Activated naive CD4-positive, alpha-beta T cell treated with anti-CD3 and anti-CD28 coated beads for 36 hours (primary cell): ENCODE results near the gene CFAP46. TPM values are rescaled to one million over a fixed set of nuclear protein-coding genes. Genes with fewer than 3 reads are reported as not detected.
A peak's percentile ranks its signal among the peaks of the same experiment; 100 is the strongest.
"Not testable (repeated sequence)": the region's sequence is repeated elsewhere in the genome, so short reads cannot be mapped to it uniquely, and the experiment has no call there.

Source experiments
- CTCF ChIA-PET: fragments of 350-600 bp; sonication (Branson Sonifier 250); formaldehyde crosslinking; loops from one replicate; lab custom pipeline; 2021; ENCODE audit warnings: antibody characterized with exemption; lab: Charles Lee
- DNase-seq: peaks from one replicate; pipeline ENCODE4 v3.0.0-alpha.2; 2020
- H3K27ac Mint-ChIP-seq: one replicate; pipeline ENCODE4 v1.8.0; 2021; ENCODE audit warnings: mild to moderate bottlenecking, mixed read lengths
- H3K27me3 Mint-ChIP-seq: one replicate; pipeline ENCODE4 v1.8.0; 2021; ENCODE audit warnings: low read depth, mixed read lengths
- H3K36me3 Mint-ChIP-seq: one replicate; pipeline ENCODE4 v1.8.0; 2021; ENCODE audit warnings: low read depth, mixed read lengths
- H3K4me1 Mint-ChIP-seq: one replicate; pipeline ENCODE4 v1.8.0; 2021; ENCODE audit warnings: low read depth, mixed read lengths
- H3K4me3 Mint-ChIP-seq: one replicate; pipeline ENCODE4 v1.8.0; 2021; ENCODE audit warnings: mild to moderate bottlenecking, moderate library complexity, mixed read lengths
- H3K9me3 Mint-ChIP-seq: one replicate; pipeline ENCODE4 v1.8.0; 2021; ENCODE audit warnings: mixed read lengths
- intact Hi-C: fragments of 100-400 bp; cut with micrococcal nuclease; formaldehyde crosslinking; loops from one replicate; pipeline ENCODE4 v1.15.1; 2023
- total RNA-seq, 2 experiments: library from RNA; stranded (reverse); gene quantifications; one replicate each; pipeline ENCODE4 v1.2.3, GENCODE V29; 2021

CFAP46 gene
- total RNA-seq, 2 experiments from 2014 or later = not detected

GRCh38 chr10:132964707-132965410 is 22.5 kb upstream of the CFAP46 start:
- H3K4me1 Mint-ChIP-seq = peaks cover 23% of the 10 kb centered on the region
- CTCF ChIA-PET, H3K9me3 Mint-ChIP-seq, H3K36me3 Mint-ChIP-seq, H3K4me3 Mint-ChIP-seq, H3K27ac Mint-ChIP-seq, DNase-seq: not testable (repeated sequence)
- intact Hi-C loops = loop anchor here (5.0 to 10.0 kb wide), 5 partner anchors 312 to 568 kb away; partner anchors contain the start of genes ADAM8, INPP5A and PWWP2B
- peaks cover 14% of the 10 kb centered on the region for H3K27me3 Mint-ChIP-seq

DNA sequence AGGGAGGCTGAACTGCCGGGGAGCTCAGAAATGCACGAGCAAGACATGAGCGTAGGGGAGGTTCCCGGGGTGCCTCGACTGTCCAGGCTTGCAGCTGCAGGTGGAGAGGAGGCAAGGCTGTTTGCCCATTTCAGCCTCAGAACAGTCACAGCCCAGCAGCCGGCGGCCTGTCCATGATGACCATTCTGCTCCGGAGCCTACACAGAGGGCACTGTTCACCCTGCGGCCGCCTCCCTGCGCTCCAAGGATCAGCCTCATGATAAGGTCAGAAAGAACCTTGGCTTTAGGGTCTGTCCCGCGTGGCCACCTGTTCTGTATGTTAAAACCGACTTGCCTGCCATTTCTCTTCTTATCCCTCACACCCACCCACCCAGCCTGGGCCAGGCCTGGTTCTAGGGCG is 21.9 kb upstream of the CFAP46 start:
- Mint-ChIP-seq H3K36me3 (no peaks in the 10 kb centered on the region), H3K4me3 (no peak overlapping the region), H3K4me1 (peaks cover 23% of the 10 kb centered on the region), H3K9me3 (no peaks in the 10 kb centered on the region), H3K27ac (no peak overlapping the region), H3K27me3 (peaks cover 14% of the 10 kb centered on the region)
- CTCF ChIA-PET = interaction anchor here (0.6 kb wide), 1 partner anchor 385 kb away, joined by 3 read pairs; no protein-coding TSS in a partner anchor
- DNase-seq = no peak
- intact Hi-C loops = loop anchor here (5.0 to 10.0 kb wide), 5 partner anchors 313 to 567 kb away; partner anchors contain the start of genes ADAM8, INPP5A and PWWP2B

GRCh38 chr10:132963430-132963960 is 21.1 kb upstream of the CFAP46 start:
- CTCF ChIA-PET = interaction anchor here (0.6 to 1.7 kb wide), 2 partner anchors 24 to 384 kb away, joined by 3 to 6 read pairs; no protein-coding TSS in a partner anchor
- intact Hi-C loops = loop anchor here (2.0 to 10.0 kb wide), 6 partner anchors 314 to 566 kb away; partner anchors contain the start of genes ADAM8, INPP5A, PWWP2B and TUBGCP2
- peaks cover 14% of the 10 kb centered on the region for H3K27me3 Mint-ChIP-seq
- no peaks in the 10 kb centered on the region for H3K36me3 Mint-ChIP-seq
- no peak overlapping the region for H3K27ac Mint-ChIP-seq
- no peak for DNase-seq
- H3K4me3 Mint-ChIP-seq = no peak overlapping the region
- no peaks in the 10 kb centered on the region for H3K9me3 Mint-ChIP-seq
- H3K4me1 Mint-ChIP-seq = peaks cover 23% of the 10 kb centered on the region

GRCh38 chr10:132962623-132963429 is 20.5 kb upstream of the CFAP46 start:
- CTCF ChIA-PET = interaction anchor here (1.7 kb wide), 1 partner anchor 23 kb away, joined by 6 read pairs; no protein-coding TSS in a partner anchor
- DNase-seq = peak; percentile 27
- Mint-ChIP-seq H3K27ac (peak overlapping the region; percentile 84), H3K36me3 (no peaks in the 10 kb centered on the region), H3K4me1 (peaks cover 23% of the 10 kb centered on the region), H3K9me3 (no peaks in the 10 kb centered on the region), H3K4me3 (peak overlapping the region; percentile 67), H3K27me3 (peaks cover 14% of the 10 kb centered on the region)
- intact Hi-C loops = loop anchor here (1.0 to 10.0 kb wide), 8 partner anchors 33 to 566 kb away; partner anchors contain the start of genes ADAM8, INPP5A, PWWP2B and TUBGCP2

- Mint-ChIP-seq H3K36me3 (no peaks in the 10 kb centered on the region), H3K27ac (peak overlapping the region; percentile 84), H3K9me3 (no peaks in the 10 kb centered on the region), H3K27me3 (peaks cover 14% of the 10 kb centered on the region), H3K4me3 (peak overlapping the region; percentile 67), H3K4me1 (peaks cover 23% of the 10 kb centered on the region)
- CTCF ChIA-PET = interaction anchor here (1.7 kb wide), 1 partner anchor 22 kb away, joined by 6 read pairs; no protein-coding TSS in a partner anchor
- peak; percentile 93 for DNase-seq
- intact Hi-C loops = loop anchor here (1.0 to 10.0 kb wide), 8 partner anchors 32 to 565 kb away; partner anchors contain the start of genes ADAM8, INPP5A, PWWP2B and TUBGCP2
Measured at GRCh38 chr10:132961787-132962622, 19.6 kb upstream of the CFAP46 start.

DNA sequence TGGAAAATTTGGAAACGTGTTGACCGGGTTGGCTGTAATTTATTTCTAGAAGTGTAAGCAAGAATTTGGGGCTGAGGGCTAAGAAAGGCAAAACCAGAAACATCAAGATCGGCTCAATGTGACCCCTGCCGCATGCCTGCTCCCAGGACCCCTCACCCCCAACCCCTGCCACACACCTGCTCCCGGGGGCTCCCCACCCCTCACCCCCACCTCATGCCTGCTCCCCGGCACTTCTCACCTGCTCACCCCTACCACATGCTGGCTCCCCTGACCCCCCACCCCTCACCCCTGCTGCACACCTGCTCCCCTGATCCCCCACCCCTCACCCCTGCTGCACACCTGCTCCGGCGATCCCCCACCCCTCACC is 19.0 kb upstream of the CFAP46 start:
- CTCF ChIA-PET = interaction anchor here (1.7 kb wide), 1 partner anchor 21 kb away, joined by 6 read pairs; no protein-coding TSS in a partner anchor
- Mint-ChIP-seq H3K4me3 (no peak overlapping the region), H3K27me3 (peaks cover 11% of the 10 kb centered on the region), H3K27ac (no peak overlapping the region), H3K4me1 (peaks cover 23% of the 10 kb centered on the region), H3K36me3 (no peaks in the 10 kb centered on the region), H3K9me3 (no peaks in the 10 kb centered on the region)
- DNase-seq = no peak
- intact Hi-C loops = loop anchor here (5.0 to 10.0 kb wide), 5 partner anchors 316 to 564 kb away; partner anchors contain the start of genes ADAM8, INPP5A and PWWP2B

GRCh38 chr10:132960631-132961419 is 18.5 kb upstream of the CFAP46 start:
- H3K9me3 Mint-ChIP-seq = no peaks in the 10 kb centered on the region
- CTCF ChIA-PET = no interaction called here
- intact Hi-C loops = loop anchor here (5.0 to 10.0 kb wide), 5 partner anchors 316 to 564 kb away; partner anchors contain the start of genes ADAM8, INPP5A and PWWP2B
- H3K4me3 Mint-ChIP-seq = no peak overlapping the region
- H3K27me3 Mint-ChIP-seq = peaks cover 8% of the 10 kb centered on the region
- no peak for DNase-seq
- H3K4me1 Mint-ChIP-seq = peaks cover 23% of the 10 kb centered on the region
- no peaks in the 10 kb centered on the region for H3K36me3 Mint-ChIP-seq
- H3K27ac Mint-ChIP-seq = no peak overlapping the region

DNA sequence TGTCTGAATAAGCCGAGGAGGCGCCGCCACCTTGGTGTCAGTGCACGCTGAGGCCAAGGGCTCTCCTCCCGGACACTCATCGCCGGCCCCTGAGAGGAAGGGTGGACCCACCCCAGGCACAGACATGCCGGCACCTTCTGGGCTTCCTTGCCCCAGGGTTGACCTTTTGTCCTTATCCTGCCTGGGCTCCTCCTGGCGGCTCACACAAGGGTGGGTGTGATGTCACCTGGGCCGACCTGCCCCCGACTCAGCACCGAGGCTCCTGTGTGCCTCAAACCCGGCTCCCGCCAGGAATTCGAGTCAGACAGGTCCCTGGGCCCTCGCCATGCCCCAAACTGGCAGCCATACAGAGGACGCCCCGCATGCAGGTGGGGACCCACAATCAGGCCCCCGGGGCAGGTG is 17.7 kb upstream of the CFAP46 start:
- Mint-ChIP-seq H3K9me3 (no peaks in the 10 kb centered on the region), H3K27me3 (peaks cover 3% of the 10 kb centered on the region), H3K27ac (no peak overlapping the region), H3K4me3 (no peak overlapping the region), H3K36me3 (no peaks in the 10 kb centered on the region), H3K4me1 (peaks cover 23% of the 10 kb centered on the region)
- CTCF ChIA-PET = no interaction called here
- DNase-seq = no peak
- intact Hi-C loops = loop anchor here (5.0 to 10.0 kb wide), 5 partner anchors 317 to 563 kb away; partner anchors contain the start of genes ADAM8, INPP5A and PWWP2B

DNA sequence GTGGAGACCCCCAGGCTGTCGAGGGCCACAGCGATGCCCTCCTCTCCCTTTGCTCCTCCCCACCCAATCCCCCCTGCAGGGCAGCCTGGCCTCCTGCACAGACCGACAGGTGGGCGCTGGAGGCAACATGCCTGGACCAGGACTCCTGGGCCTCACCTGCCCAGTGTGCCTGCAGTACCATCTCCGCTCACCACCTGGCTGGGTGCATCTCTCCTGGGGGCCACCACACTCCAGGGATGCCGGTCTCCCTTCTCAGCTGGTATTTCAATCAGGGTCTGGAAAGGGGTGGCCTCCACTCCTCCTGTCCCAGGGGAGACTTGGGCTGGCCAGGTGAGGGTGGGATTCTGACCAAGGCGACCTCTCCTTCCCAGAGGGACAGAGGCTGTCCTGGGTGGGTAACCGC is 17.2 kb upstream of the CFAP46 start:
- CTCF ChIA-PET = no interaction called here
- no peak for DNase-seq
- no peak overlapping the region for H3K27ac Mint-ChIP-seq
- intact Hi-C loops = no loop called here
- no peaks in the 10 kb centered on the region for H3K9me3 Mint-ChIP-seq
- H3K4me3 Mint-ChIP-seq = no peak overlapping the region
- peaks cover 23% of the 10 kb centered on the region for H3K4me1 Mint-ChIP-seq
- H3K36me3 Mint-ChIP-seq = no peaks in the 10 kb centered on the region
- peaks cover 5% of the 10 kb centered on the region for H3K27me3 Mint-ChIP-seq

GRCh38 chr10:132958883-132959558 is 16.7 kb upstream of the CFAP46 start:
- Mint-ChIP-seq H3K4me3 (no peak overlapping the region), H3K9me3 (no peaks in the 10 kb centered on the region), H3K27me3 (peaks cover 7% of the 10 kb centered on the region), H3K36me3 (no peaks in the 10 kb centered on the region), H3K27ac (no peak overlapping the region), H3K4me1 (peaks cover 23% of the 10 kb centered on the region)
- CTCF ChIA-PET = no interaction called here
- DNase-seq = no peak
- intact Hi-C loops = no loop called here
